HepG2 (cell line): ENCODE results near the gene CD72. TPM values are rescaled to one million over a fixed set of nuclear protein-coding genes. Genes with fewer than 3 reads are reported as not detected.

ENCODE experiments used
- ATAC-seq: fragments of 200-7000 bp; cut with Tn5 transposase; 3 replicates; pipeline ENCODE4 v1.9.1; 2020; ENCODE audit warnings: mild to moderate bottlenecking, moderate library complexity
- BruUV-seq: library from RNA; stranded (reverse); fragments of 400-500 nt; replicated peaks from 2 replicates; lab custom pipeline; 2021; lab: Mats Ljungman, UMichigan
- CTCF ChIA-PET: fragments of 300-600 bp; formaldehyde crosslinking; extraction: SDS; loops from one replicate; lab custom pipeline; 2021; ENCODE audit warnings: low total read pairs, inconsistent platforms, low intra/inter-chr PET ratio; lab: Yijun Ruan, JAX
- POLR2A ChIA-PET: fragments of 350-600 bp; sonication (Branson Sonifier 250); formaldehyde crosslinking; loops from one replicate; lab custom pipeline; 2020; ENCODE audit warnings: antibody characterized with exemption, inconsistent platforms; lab: Yijun Ruan, JAX
- DNase-seq: peaks from one replicate; pipeline ENCODE4 v3.0.0-alpha.2; 2015; ENCODE audit warnings: low spot score
- FAIRE-seq: peaks from 3 replicates; lab custom pipeline; 2011; peaks lifted over from hg19 to GRCh38; lab: Jason Lieb, UNC
- H2AFZ ChIP-seq: one replicate; pipeline ENCODE4 v1.6.1; 2011; ENCODE audit warnings: low read length, inconsistent platforms
- H3K27ac ChIP-seq: fragments of 300-600 bp; 3 replicates; pipeline ENCODE4 v1.8.0; 2011; ENCODE audit warnings: mixed run types, mild to moderate bottlenecking, mixed read lengths, low read length, inconsistent platforms; ENCODE audit not compliant: insufficient read depth; ENCODE audit errors: extremely low read length
- H3K27me3 ChIP-seq, 2 experiments: fragments of 200-600 bp in 1 of 2; 2 replicates in 1 of 2; 3 replicates in 1 of 2; pipeline versions ENCODE4 v1.6.0 to v1.8.0; 2011; ENCODE audit warnings: low read length in 2 of 2, mild to moderate bottlenecking in 2 of 2, moderate library complexity in 2 of 2, inconsistent platforms in 1 of 2; ENCODE audit not compliant: insufficient read depth in 2 of 2, control insufficient read depth in 1 of 2
- H3K36me3 ChIP-seq, 2 experiments: fragments of 200-600 bp in 1 of 2; replicated peaks in 1 of 2; 2 replicates in 1 of 2; 3 replicates in 1 of 2; pipeline versions ENCODE4 v1.5.1 to v1.8.0; 2011; ENCODE audit warnings: low read length in 2 of 2, inconsistent platforms in 1 of 2; ENCODE audit not compliant: insufficient read depth in 2 of 2, control insufficient read depth in 1 of 2
- H3K4me1 ChIP-seq: 2 replicates; pipeline ENCODE4 v1.5.1; 2012; ENCODE audit warnings: low read length, inconsistent platforms; ENCODE audit not compliant: insufficient read depth
- H3K4me2 ChIP-seq: 2 replicates; pipeline ENCODE4 v1.6.0; 2011; ENCODE audit warnings: low read depth, low read length, inconsistent platforms
- H3K4me3 ChIP-seq, 3 experiments: fragments of 200-600 bp in 1 of 3; sonication (generic), shearing (Covaris generic) in 1 of 3; replicated peaks in 1 of 3; 2 replicates each; pipeline ENCODE4 v1.5.1; 2011 to 2016; ENCODE audit warnings: low read length in 3 of 3, inconsistent platforms in 2 of 3, low read depth in 2 of 3, mild to moderate bottlenecking in 2 of 3, control low read depth in 1 of 3, mixed read lengths in 1 of 3; ENCODE audit not compliant: insufficient read depth in 1 of 3
- H3K79me2 ChIP-seq: one replicate; pipeline ENCODE4 v1.6.1; 2011; ENCODE audit warnings: low read length, inconsistent platforms; ENCODE audit not compliant: insufficient read depth
- H3K9ac ChIP-seq: 2 replicates; pipeline ENCODE4 v1.6.0; 2011; ENCODE audit warnings: mild to moderate bottlenecking, low read depth, low read length, inconsistent platforms; ENCODE audit not compliant: insufficient read depth
- H3K9me3 ChIP-seq: 2 replicates; pipeline ENCODE4 v1.5.1; 2012; ENCODE audit warnings: mild to moderate bottlenecking, low read length
- H4K20me1 ChIP-seq: 2 replicates; pipeline ENCODE4 v1.6.0; 2011; ENCODE audit warnings: inconsistent platforms, mild to moderate bottlenecking, low read length, moderate library complexity; ENCODE audit not compliant: insufficient read depth
- ELF1 ChIP-seq: sonication (generic); formaldehyde crosslinking; IDR thresholded peaks from 2 replicates; pipeline ENCODE4 v1.4.0; 2020; ENCODE audit warnings: missing genetic modification reagents
- GFI1 ChIP-seq: sonication (generic); formaldehyde crosslinking; IDR thresholded peaks from 2 replicates; pipeline ENCODE4 v1.5.0; 2020; ENCODE audit warnings: missing genetic modification reagents, mild to moderate bottlenecking, borderline replicate concordance
- HNF4A ChIP-seq: sonication (generic); formaldehyde crosslinking; IDR thresholded peaks from 2 replicates; pipeline ENCODE4 v1.4.0; 2020; ENCODE audit warnings: missing genetic modification reagents
- HOXA7 ChIP-seq: sonication (generic); formaldehyde crosslinking; IDR thresholded peaks from 2 replicates; pipeline ENCODE4 v1.8.1; 2022; ENCODE audit warnings: mild to moderate bottlenecking, missing genetic modification reagents, moderate library complexity
- JARID2 ChIP-seq: sonication (generic); formaldehyde crosslinking; IDR thresholded peaks from 2 replicates; pipeline ENCODE4 v1.8.1; 2023; ENCODE audit warnings: missing genetic modification reagents, inconsistent platforms; ENCODE audit not compliant: insufficient replicate concordance
- MNT ChIP-seq: fragments of 450-650 bp; IDR thresholded peaks from 2 replicates; pipeline ENCODE4 v1.6.1; 2016
- NFE2L2 ChIP-seq: fragments of 150-350 bp; IDR thresholded peaks from 2 replicates; pipeline ENCODE4 v1.6.1; 2014; ENCODE audit warnings: low read length
- RERE ChIP-seq: IDR thresholded peaks from 2 replicates; pipeline ENCODE4 v1.6.1; 2016; ENCODE audit warnings: low read depth, missing genetic modification reagents, missing compliant biosample characterization
- SIN3B ChIP-seq: fragments of 150-350 bp; IDR thresholded peaks from 2 replicates; pipeline ENCODE4 v1.6.1; 2014; ENCODE audit warnings: low read length
- SMAD3 ChIP-seq: sonication (generic); formaldehyde crosslinking; IDR thresholded peaks from 2 replicates; pipeline ENCODE4 v1.4.0; 2020; ENCODE audit warnings: missing genetic modification reagents
- SMARCC2 ChIP-seq: fragments of 450-650 bp; IDR thresholded peaks from 2 replicates; pipeline ENCODE4 v1.6.1; 2017; ENCODE audit warnings: antibody characterized with exemption, mild to moderate bottlenecking
- SRSF1 ChIP-seq: fragments of 200-400 bp; formaldehyde crosslinking; optimal IDR thresholded peaks from 2 replicates; pipeline ENCODE3; 2017; ENCODE audit warnings: mild to moderate bottlenecking, low read depth, low read length, moderate library complexity
- ZFY ChIP-seq: sonication (generic); formaldehyde crosslinking; IDR thresholded peaks from 2 replicates; pipeline ENCODE4 v1.4.0; 2020; ENCODE audit warnings: missing genetic modification reagents
- ZKSCAN1 ChIP-seq: fragments of 150-350 bp; IDR thresholded peaks from 2 replicates; pipeline ENCODE4 v1.6.1; 2014; ENCODE audit warnings: low read length
- ZNF235 ChIP-seq: sonication (generic); formaldehyde crosslinking; IDR thresholded peaks from 2 replicates; pipeline ENCODE4 v1.8.1; 2023; ENCODE audit warnings: mild to moderate bottlenecking, missing genetic modification reagents, borderline replicate concordance
- ZNF317 ChIP-seq: sonication (generic); formaldehyde crosslinking; IDR thresholded peaks from 2 replicates; pipeline ENCODE4 v1.5.0; 2020; ENCODE audit warnings: mild to moderate bottlenecking, missing genetic modification reagents
- ZNF775 ChIP-seq: sonication (generic); formaldehyde crosslinking; IDR thresholded peaks from 2 replicates; pipeline ENCODE4 v1.4.0; 2020; ENCODE audit warnings: missing genetic modification reagents, mild to moderate bottlenecking, moderate library complexity, borderline replicate concordance
- WGBS: methylation state at CpG from one replicate; pipeline ENCODE4 v1.1.6; 2017; ENCODE audit warnings: low lambda C conversion rate; 5-methylcytosine and 5-hydroxymethylcytosine counted together
- in situ Hi-C: cut with HindIII; loops from 2 replicates; pipeline ENCODE4 v1.10.0; 2017; ENCODE audit warnings: low pct_unique_long_range_greater_than_20kb; ENCODE audit not compliant: extremely low pct_ligation_motif_present
- intact Hi-C: fragments of 100-400 bp; cut with micrococcal nuclease; formaldehyde crosslinking; loops from one replicate; pipeline ENCODE4 v1.10.0; 2022; ENCODE audit not compliant: unreplicated experiment
- polyA plus RNA-seq, 8 experiments: library from polyadenylated mRNA; depleted of rRNA in 3 of 8; stranded (reverse) in 7 of 8; unstranded in 1 of 8; fragments of >200 nt; fragmentation: Illumina TruSeq in 4 of 8; extraction: Trizol in 4 of 8; gene quantifications; 2 replicates each; pipeline versions ENCODE4 v1.2.1 to v1.2.3, GENCODE V29; 2011 to 2016; ENCODE audit warnings: low read depth in 4 of 8, missing spikeins in 1 of 8, mixed read lengths in 1 of 8; ENCODE audit not compliant: insufficient read depth in 1 of 8
- total RNA-seq, 5 experiments: library from RNA; depleted of rRNA; stranded (reverse); fragments of >200 nt; fragmentation: Illumina TruSeq; extraction: Trizol; gene quantifications; 2 replicates each; pipeline ENCODE4 v1.2.3, GENCODE V29; 2016; ENCODE audit warnings: low read depth in 1 of 5

The CD72 gene
- total and polyA plus RNA-seq, 2 of the 13 experiments (the other 11 are each of a cell fraction or from before 2014, with no cell fraction given), result 0.18 to 1.1 TPM

- 59% methylated on average over 2 of the region's 3 CpGs for WGBS
- CTCF ChIA-PET, result no interaction called here
Observed at GRCh38 chr9:35661756-35662350, 43.6 kb upstream of the CD72 start.

More at GRCh38 chr9:35661756-35662350, 43.6 kb upstream of the CD72 start:
- H3K9ac ChIP-seq, result no peak overlapping the region
- in situ Hi-C loops, result loop anchor here (5.0 kb wide), 1 partner anchor 35 kb away; no protein-coding TSS in a partner anchor
- H3K9me3 ChIP-seq, result no peaks in the 10 kb centered on the region
- peak overlapping the region; percentile 51 for H3K27ac ChIP-seq
- H3K36me3 ChIP-seq, result peaks cover 8 to 10% of the 10 kb centered on the region in 2 experiments; a peak in 3 of 5 replicates
- peak; percentile 42 for DNase-seq
- H3K4me2 ChIP-seq, result peak overlapping the region; percentile 15; the same call in 1 of the 2 replicates
- peaks cover 16% of the 10 kb centered on the region for H3K79me2 ChIP-seq
- no peaks in the 10 kb centered on the region for H4K20me1 ChIP-seq
- TF ChIP-seq SMAD3 (CRISPR knock-in tag), result no peak
- peak; percentile 43; the same call in 1 of the 2 replicates for TF ChIP-seq ZNF235
- TF ChIP-seq MNT, result no peak
- no peak for TF ChIP-seq SIN3B
- no peak for TF ChIP-seq ZNF317 (CRISPR knock-in tag)
- no peak for TF ChIP-seq JARID2 (CRISPR knock-in tag)
- TF ChIP-seq RERE (CRISPR knock-in tag), result no peak
- TF ChIP-seq ZKSCAN1, result no peak
- TF ChIP-seq SRSF1, result no peak
- TF ChIP-seq NFE2L2, result no peak
- no peak for TF ChIP-seq SMARCC2
- no peak for TF ChIP-seq ELF1 (CRISPR knock-in tag)
- TF ChIP-seq HOXA7 (CRISPR knock-in tag), result no peak
- peak; percentile 22; the same call in 1 of the 2 replicates for TF ChIP-seq HNF4A
- TF ChIP-seq ZFY (CRISPR knock-in tag), result 0 out of 2 replicates have a peak, but pooled peaks have one; percentile 20
- no peak for TF ChIP-seq ZNF775 (CRISPR knock-in tag)
- peak; percentile 50; the same call in 1 of the 2 replicates for TF ChIP-seq GFI1
- ATAC-seq, result no peak
- peaks cover 76% of the 10 kb centered on the region for H3K4me1 ChIP-seq
- no peaks in the 10 kb centered on the region; a peak in 1 of 5 replicates for H3K27me3 ChIP-seq
- FAIRE-seq, result no peak
- no TSS peak for BruUV-seq
- POLR2A ChIA-PET, result interaction anchor here (1.0 to 6.3 kb wide), 10 partner anchors 8 to 153 kb away, joined by 3 to 68 read pairs (median 8); partner anchors contain the start of genes CREB3, GBA2, HINT2 and RGP1
- no peak overlapping the region for H2AFZ ChIP-seq
- intact Hi-C loops, result loop anchor here (2.0 kb wide), 1 partner anchor 35 kb away; no protein-coding TSS in a partner anchor
- no peak overlapping the region; a peak in 1 of 6 replicates for H3K4me3 ChIP-seq
